ENCODE data around the gene DDX1.

DNA sequence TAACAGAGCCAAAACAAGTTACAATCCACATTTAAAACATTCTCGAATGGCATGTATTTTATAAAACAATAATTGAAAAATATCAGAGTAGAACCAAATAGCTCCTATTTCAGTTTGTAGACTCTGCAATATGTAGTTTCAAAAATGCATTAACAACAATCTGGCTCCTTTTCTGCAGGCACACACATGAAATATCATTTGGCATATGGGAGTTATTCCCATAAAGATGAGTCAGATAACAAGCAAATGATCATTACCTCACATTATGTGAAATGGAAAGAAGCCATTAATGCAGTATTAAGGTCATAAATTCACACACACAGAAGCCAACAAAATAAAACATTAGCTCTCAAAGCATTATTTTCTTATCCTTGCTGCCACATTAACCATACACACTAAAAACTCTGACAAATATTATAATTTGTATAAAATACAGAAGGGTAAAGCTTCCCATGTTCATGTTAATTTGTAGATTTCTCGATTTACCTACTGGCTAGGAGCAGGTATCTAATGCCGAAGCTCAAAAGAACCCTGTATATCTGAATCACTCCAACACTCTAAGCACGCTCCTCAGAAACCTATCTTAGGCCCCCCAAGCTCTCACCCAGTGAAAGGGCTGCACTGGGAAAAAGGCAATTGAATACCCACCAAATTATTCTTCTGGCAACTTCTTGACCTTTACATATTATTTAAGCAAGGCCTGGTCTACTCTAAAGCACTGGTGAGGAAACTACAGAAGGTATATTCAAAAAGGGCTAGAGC, 44.4 kb upstream of the DDX1 start:
- TF ChIP-seq CTCF (conservative IDR thresholded peaks at IDR 0.05; ENCODE audit: low read length) (no peak), EZH2phosphoT487 (IDR thresholded peaks at IDR 0.05; ENCODE audit: borderline replicate concordance, low read depth, low read length) (no peak)
